Activated naive CD4-positive, alpha-beta T cell treated with anti-CD3 and anti-CD28 coated beads for 36 hours (primary cell): Measurements from ENCODE around the gene KRTAP24-1. TPM values are rescaled to one million over a fixed set of nuclear protein-coding genes. Genes with fewer than 3 reads are reported as not detected.

ENCODE experiments used
- CTCF ChIA-PET: fragments of 350-600 bp; sonication (Branson Sonifier 250); formaldehyde crosslinking; loops from one replicate; lab custom pipeline; 2021; ENCODE audit warnings: antibody characterized with exemption; lab: Charles Lee
- DNase-seq: peaks from one replicate; pipeline ENCODE4 v3.0.0-alpha.2; 2020
- H3K27ac Mint-ChIP-seq: one replicate; pipeline ENCODE4 v1.8.0; 2021; ENCODE audit warnings: mild to moderate bottlenecking, mixed read lengths
- H3K27me3 Mint-ChIP-seq: one replicate; pipeline ENCODE4 v1.8.0; 2021; ENCODE audit warnings: low read depth, mixed read lengths
- H3K36me3 Mint-ChIP-seq: one replicate; pipeline ENCODE4 v1.8.0; 2021; ENCODE audit warnings: low read depth, mixed read lengths
- H3K4me1 Mint-ChIP-seq: one replicate; pipeline ENCODE4 v1.8.0; 2021; ENCODE audit warnings: low read depth, mixed read lengths
- H3K4me3 Mint-ChIP-seq: one replicate; pipeline ENCODE4 v1.8.0; 2021; ENCODE audit warnings: mild to moderate bottlenecking, moderate library complexity, mixed read lengths
- H3K9me3 Mint-ChIP-seq: one replicate; pipeline ENCODE4 v1.8.0; 2021; ENCODE audit warnings: mixed read lengths
- intact Hi-C: fragments of 100-400 bp; cut with micrococcal nuclease; formaldehyde crosslinking; loops from one replicate; pipeline ENCODE4 v1.15.1; 2023
- total RNA-seq, 2 experiments: library from RNA; stranded (reverse); gene quantifications; one replicate each; pipeline ENCODE4 v1.2.3, GENCODE V29; 2021

Gene KRTAP24-1
- total RNA-seq, 2 experiments from 2014 or later = not detected

GRCh38 chr21:30257773-30258172 lies 25.0 kb downstream of the KRTAP24-1 start:
- H3K4me3 Mint-ChIP-seq = no peak overlapping the region
- no peaks in the 10 kb centered on the region for H3K9me3 Mint-ChIP-seq
- no peaks in the 10 kb centered on the region for H3K4me1 Mint-ChIP-seq
- no peak overlapping the region for H3K27ac Mint-ChIP-seq
- intact Hi-C loops = loop anchor here (1.0 kb wide), 1 partner anchor 213 kb away; no protein-coding TSS in a partner anchor
- CTCF ChIA-PET = no interaction called here
- no peaks in the 10 kb centered on the region for H3K36me3 Mint-ChIP-seq
- H3K27me3 Mint-ChIP-seq = no peaks in the 10 kb centered on the region
- no peak for DNase-seq

- no peak for DNase-seq
- CTCF ChIA-PET = no interaction called here
- intact Hi-C loops = no loop called here
- no peaks in the 10 kb centered on the region for H3K4me1 Mint-ChIP-seq
- no peak overlapping the region for H3K27ac Mint-ChIP-seq
- no peak overlapping the region for H3K4me3 Mint-ChIP-seq
- H3K9me3 Mint-ChIP-seq = no peaks in the 10 kb centered on the region
- no peaks in the 10 kb centered on the region for H3K36me3 Mint-ChIP-seq
- H3K27me3 Mint-ChIP-seq = no peaks in the 10 kb centered on the region
Observed at GRCh38 chr21:30256100-30256499, 26.6 kb downstream of the KRTAP24-1 start.

GRCh38 chr21:30255679-30256078 lies 27.1 kb downstream of the KRTAP24-1 start:
- Mint-ChIP-seq H3K9me3 (no peaks in the 10 kb centered on the region), H3K4me1 (no peaks in the 10 kb centered on the region), H3K27me3 (no peaks in the 10 kb centered on the region), H3K4me3 (no peak overlapping the region), H3K27ac (no peak overlapping the region), H3K36me3 (no peaks in the 10 kb centered on the region)
- intact Hi-C loops = no loop called here
- CTCF ChIA-PET = no interaction called here
- no peak for DNase-seq

GRCh38 chr21:30251781-30252180 lies 31.0 kb downstream of the KRTAP24-1 start:
- Mint-ChIP-seq H3K27ac (no peak overlapping the region), H3K4me1 (no peaks in the 10 kb centered on the region), H3K27me3 (no peaks in the 10 kb centered on the region), H3K9me3 (no peaks in the 10 kb centered on the region), H3K4me3 (no peak overlapping the region), H3K36me3 (no peaks in the 10 kb centered on the region)
- DNase-seq = no peak
- CTCF ChIA-PET = no interaction called here
- intact Hi-C loops = no loop called here

GRCh38 chr21:30249936-30250335 lies 32.8 kb downstream of the KRTAP24-1 start:
- no peak overlapping the region for H3K4me3 Mint-ChIP-seq
- intact Hi-C loops = no loop called here
- H3K27ac Mint-ChIP-seq = no peak overlapping the region
- H3K9me3 Mint-ChIP-seq = no peaks in the 10 kb centered on the region
- H3K36me3 Mint-ChIP-seq = no peaks in the 10 kb centered on the region
- CTCF ChIA-PET = no interaction called here
- no peaks in the 10 kb centered on the region for H3K4me1 Mint-ChIP-seq
- H3K27me3 Mint-ChIP-seq = no peaks in the 10 kb centered on the region
- no peak for DNase-seq

GRCh38 chr21:30248844-30249243 lies 33.9 kb downstream of the KRTAP24-1 start:
- H3K4me1 Mint-ChIP-seq = no peaks in the 10 kb centered on the region
- H3K4me3 Mint-ChIP-seq = no peak overlapping the region
- no peaks in the 10 kb centered on the region for H3K36me3 Mint-ChIP-seq
- intact Hi-C loops = no loop called here
- DNase-seq = no peak
- CTCF ChIA-PET = no interaction called here
- peaks cover 5% of the 10 kb centered on the region for H3K27me3 Mint-ChIP-seq
- H3K27ac Mint-ChIP-seq = no peak overlapping the region
- no peaks in the 10 kb centered on the region for H3K9me3 Mint-ChIP-seq

- H3K4me3 Mint-ChIP-seq = no peak overlapping the region
- peaks cover 8% of the 10 kb centered on the region for H3K27me3 Mint-ChIP-seq
- no peaks in the 10 kb centered on the region for H3K36me3 Mint-ChIP-seq
- intact Hi-C loops = no loop called here
- H3K27ac Mint-ChIP-seq = no peak overlapping the region
- H3K4me1 Mint-ChIP-seq = no peaks in the 10 kb centered on the region
- no peaks in the 10 kb centered on the region for H3K9me3 Mint-ChIP-seq
- no peak for DNase-seq
- CTCF ChIA-PET = interaction anchor here (0.6 kb wide), 1 partner anchor 202 kb away, joined by 3 read pairs; no protein-coding TSS in a partner anchor
Observed at GRCh38 chr21:30245061-30245460, 37.7 kb downstream of the KRTAP24-1 start.

GRCh38 chr21:30243691-30244090 lies 39.1 kb downstream of the KRTAP24-1 start:
- no peaks in the 10 kb centered on the region for H3K4me1 Mint-ChIP-seq
- H3K4me3 Mint-ChIP-seq = no peak overlapping the region
- no peaks in the 10 kb centered on the region for H3K36me3 Mint-ChIP-seq
- DNase-seq = no peak
- CTCF ChIA-PET = no interaction called here
- intact Hi-C loops = no loop called here
- no peak overlapping the region for H3K27ac Mint-ChIP-seq
- no peaks in the 10 kb centered on the region for H3K9me3 Mint-ChIP-seq
- H3K27me3 Mint-ChIP-seq = peaks cover 8% of the 10 kb centered on the region

- no peaks in the 10 kb centered on the region for H3K4me1 Mint-ChIP-seq
- H3K36me3 Mint-ChIP-seq = no peaks in the 10 kb centered on the region
- no peak overlapping the region for H3K4me3 Mint-ChIP-seq
- intact Hi-C loops = no loop called here
- peaks cover 8% of the 10 kb centered on the region for H3K27me3 Mint-ChIP-seq
- no peak overlapping the region for H3K27ac Mint-ChIP-seq
- CTCF ChIA-PET = no interaction called here
- no peak for DNase-seq
- no peaks in the 10 kb centered on the region for H3K9me3 Mint-ChIP-seq
Observed at GRCh38 chr21:30240661-30241060, 42.1 kb downstream of the KRTAP24-1 start.

GRCh38 chr21:30238168-30238567 lies 44.6 kb downstream of the KRTAP24-1 start:
- peaks cover 2% of the 10 kb centered on the region for H3K27me3 Mint-ChIP-seq
- no peaks in the 10 kb centered on the region for H3K4me1 Mint-ChIP-seq
- intact Hi-C loops = no loop called here
- no peaks in the 10 kb centered on the region for H3K36me3 Mint-ChIP-seq
- H3K4me3 Mint-ChIP-seq = no peak overlapping the region
- no peaks in the 10 kb centered on the region for H3K9me3 Mint-ChIP-seq
- no peak for DNase-seq
- CTCF ChIA-PET = no interaction called here
- no peak overlapping the region for H3K27ac Mint-ChIP-seq

GRCh38 chr21:30234643-30235042 lies 48.1 kb downstream of the KRTAP24-1 start:
- Mint-ChIP-seq H3K4me3 (no peak overlapping the region), H3K4me1 (no peaks in the 10 kb centered on the region), H3K36me3 (no peaks in the 10 kb centered on the region), H3K27ac (no peak overlapping the region), H3K27me3 (no peaks in the 10 kb centered on the region), H3K9me3 (no peaks in the 10 kb centered on the region)
- DNase-seq = no peak
- intact Hi-C loops = no loop called here
- CTCF ChIA-PET = no interaction called here

- H3K4me1 Mint-ChIP-seq = no peaks in the 10 kb centered on the region
- CTCF ChIA-PET = no interaction called here
- H3K36me3 Mint-ChIP-seq = no peaks in the 10 kb centered on the region
- H3K9me3 Mint-ChIP-seq = no peaks in the 10 kb centered on the region
- no peak overlapping the region for H3K27ac Mint-ChIP-seq
- no peaks in the 10 kb centered on the region for H3K27me3 Mint-ChIP-seq
- no peak overlapping the region for H3K4me3 Mint-ChIP-seq
- DNase-seq = no peak
- intact Hi-C loops = no loop called here
Observed at GRCh38 chr21:30234050-30234449, 48.7 kb downstream of the KRTAP24-1 start.

- CTCF ChIA-PET = no interaction called here
- Mint-ChIP-seq H3K36me3 (no peaks in the 10 kb centered on the region), H3K27ac (no peak overlapping the region), H3K27me3 (no peaks in the 10 kb centered on the region), H3K9me3 (no peaks in the 10 kb centered on the region), H3K4me1 (no peaks in the 10 kb centered on the region), H3K4me3 (no peak overlapping the region)
- intact Hi-C loops = no loop called here
- DNase-seq = no peak
Observed at GRCh38 chr21:30233228-30234020, 49.3 kb downstream of the KRTAP24-1 start.
